T-cell (primary cell): Measurements from ENCODE around the gene GPRC5D. TPM values are rescaled to one million over a fixed set of nuclear protein-coding genes. Genes with fewer than 3 reads are reported as not detected.

ENCODE experiments used
- ATAC-seq, 4 experiments: fragments of 200-7000 bp in 3 of 4; fragments of 150-1000 bp in 1 of 4; cut with Tn5 transposase; replicated peaks in 1 of 4; 1 replicate in 3 of 4; 2 replicates in 1 of 4; pipeline ENCODE4 v1.10.0; 2021; ENCODE audit warnings: moderate library complexity in 3 of 4, mild to moderate bottlenecking in 2 of 4, moderate number of reproducible peaks in 1 of 4
- CTCF ChIA-PET, 2 donors: fragments of 300-600 bp; sonication (Branson Sonifier 250); formaldehyde crosslinking; loops; one replicate each; lab custom pipeline; 2022; ENCODE audit warnings: antibody characterized with exemption in 2 of 2; lab: Charles Lee
- POLR2A ChIA-PET, 2 donors: fragments of 300-600 bp; sonication (Branson Sonifier 250); formaldehyde crosslinking; loops; one replicate each; lab custom pipeline; 2022; ENCODE audit warnings: antibody characterized with exemption in 2 of 2; lab: Charles Lee
- DNase-seq, 35 experiments: peaks; one replicate each; pipeline versions ENCODE4 v3.0.0 to v3.0.0-alpha.2; 2013 to 2023
- H3K27ac ChIP-seq: one replicate; pipeline ENCODE4 v1.5.1; 2013; ENCODE audit warnings: low read length
- H3K27me3 ChIP-seq, 2 experiments: replicated peaks in 1 of 2; 1 replicate in 1 of 2; 2 replicates in 1 of 2; pipeline versions ENCODE4 v1.6.1 to v1.7.0; 2013; ENCODE audit warnings: low read length in 1 of 2, mixed read lengths in 1 of 2; ENCODE audit not compliant: control insufficient read depth in 2 of 2, insufficient read depth in 2 of 2; ENCODE audit errors: extremely low read depth in 1 of 2
- H3K36me3 ChIP-seq, 2 donors: 1 replicate in 1 of 2; 2 replicates in 1 of 2; pipeline versions ENCODE4 v1.6.1 to v1.7.0; 2013; ENCODE audit warnings: low read length in 1 of 2; ENCODE audit not compliant: control insufficient read depth in 2 of 2, insufficient read depth in 1 of 2; ENCODE audit errors: extremely low read depth in 1 of 2
- H3K4me1 ChIP-seq, 2 experiments: 1 replicate in 1 of 2; 2 replicates in 1 of 2; pipeline versions ENCODE4 v1.6.1 to v1.7.0; 2013; ENCODE audit warnings: low read length in 2 of 2, mixed read lengths in 1 of 2; ENCODE audit not compliant: insufficient read depth in 2 of 2, control insufficient read depth in 1 of 2; ENCODE audit errors: extremely low read depth in 1 of 2
- H3K4me3 ChIP-seq, 2 donors: 1 replicate in 1 of 2; 2 replicates in 1 of 2; pipeline versions ENCODE4 v1.5.1 to v1.7.0; 2013; ENCODE audit warnings: mild to moderate bottlenecking in 2 of 2, low read length in 1 of 2, moderate library complexity in 1 of 2; ENCODE audit not compliant: control insufficient read depth in 1 of 2; ENCODE audit errors: extremely low read depth in 1 of 2
- H3K9me3 ChIP-seq: 2 replicates; pipeline ENCODE4 v1.7.0; 2013
- H3K27ac Mint-ChIP-seq, 2 donors: one replicate each; pipeline ENCODE4 v1.8.0; 2020 to 2021; ENCODE audit warnings: mild to moderate bottlenecking in 2 of 2, mixed read lengths in 2 of 2
- H3K27me3 Mint-ChIP-seq, 2 donors: one replicate each; pipeline ENCODE4 v1.8.0; 2021 to 2022; ENCODE audit warnings: mixed read lengths in 2 of 2
- H3K36me3 Mint-ChIP-seq: one replicate; pipeline ENCODE4 v1.8.0; 2021; ENCODE audit warnings: mixed read lengths
- H3K4me1 Mint-ChIP-seq, 3 donors: one replicate each; pipeline ENCODE4 v1.8.0; 2020 to 2022; ENCODE audit warnings: mixed read lengths in 3 of 3, mild to moderate bottlenecking in 1 of 3
- H3K4me3 Mint-ChIP-seq, 3 donors: one replicate each; pipeline ENCODE4 v1.8.0; 2020 to 2022; ENCODE audit warnings: mild to moderate bottlenecking in 3 of 3, mixed read lengths in 3 of 3, moderate library complexity in 3 of 3
- H3K9me3 Mint-ChIP-seq, 3 donors: one replicate each; pipeline ENCODE4 v1.8.0; 2020 to 2022; ENCODE audit warnings: mixed read lengths in 3 of 3
- WGBS: methylation state at CpG from one replicate; pipeline ENCODE4 v1.1.5; 2013; ENCODE audit warnings: missing lambda C conversion rate; ENCODE audit not compliant: insufficient coverage; 5-methylcytosine and 5-hydroxymethylcytosine counted together
- total RNA-seq, 35 experiments: library from RNA in 6 of 35; stranded (reverse) in 6 of 35; fragments of 120-200 nt in 1 of 35; gene quantifications; one replicate each; pipeline versions ENCODE4 v1.2.1 to v1.2.4 and lab custom pipeline; 2013 to 2026

The GPRC5D gene
- total RNA-seq, 5 donors from 2014 or later (not counting 1 experiment from before 2014, with no cell fraction given) = not detected

GRCh38 chr12:12938541-12938940 is 13.4 kb downstream of the GPRC5D start:
- Histone ChIP-seq H3K36me3 (no peaks in the 10 kb centered on the region), H3K27me3 (peaks cover 0 to 3% of the 10 kb centered on the region in 2 experiments), H3K9me3 (no peaks in the 10 kb centered on the region), H3K4me1 (no peaks in the 10 kb centered on the region), H3K4me3 (no peak overlapping the region), H3K27ac (no peak overlapping the region)
- H3K27ac Mint-ChIP-seq = no peak overlapping the region
- WGBS = 86% methylated on average over 4 of the region's 5 CpGs
- ATAC-seq (no peak), DNase-seq (no peak)
- no peak overlapping the region for H3K4me3 Mint-ChIP-seq
- H3K36me3 Mint-ChIP-seq = no peaks in the 10 kb centered on the region
- no peaks in the 10 kb centered on the region for H3K9me3 Mint-ChIP-seq
- CTCF ChIA-PET = no interaction called here
- POLR2A ChIA-PET = no interaction called here
- H3K27me3 Mint-ChIP-seq = peaks cover 0 to 7% of the 10 kb centered on the region in 2 donors
- no peaks in the 10 kb centered on the region for H3K4me1 Mint-ChIP-seq

DNA sequence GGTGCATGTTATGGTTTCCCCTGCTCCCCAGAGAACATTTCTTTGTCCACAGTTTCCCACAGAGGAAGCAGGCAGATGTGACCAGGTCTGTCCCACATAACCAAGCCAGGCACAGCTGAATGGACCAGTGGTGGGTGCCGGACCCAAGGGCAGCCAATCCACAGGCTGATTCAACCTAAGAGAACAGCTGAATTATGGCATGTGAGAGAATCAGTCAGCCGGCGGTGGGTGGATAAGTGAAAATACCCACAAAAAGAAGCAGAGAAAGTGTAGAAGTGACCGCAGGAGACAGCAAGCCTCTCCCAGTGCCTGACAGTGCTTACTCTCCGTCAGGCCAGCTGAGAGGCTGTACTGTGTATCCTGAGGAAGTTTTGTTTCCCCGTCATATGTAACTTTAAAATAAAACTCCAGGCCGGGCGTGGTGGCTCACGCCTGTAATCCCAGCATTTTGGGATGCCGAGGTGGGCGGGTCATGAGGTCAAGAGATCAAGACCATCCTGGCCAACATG is 14.9 kb downstream of the GPRC5D start:
- Histone ChIP-seq H3K27me3 (peaks cover 0 to 3% of the 10 kb centered on the region in 2 experiments), H3K4me1 (no peaks in the 10 kb centered on the region), H3K4me3 (no peak overlapping the region), H3K27ac (no peak overlapping the region), H3K9me3 (no peaks in the 10 kb centered on the region), H3K36me3 (no peaks in the 10 kb centered on the region)
- ChIA-PET CTCF (no interaction called here), POLR2A (no interaction called here)
- Mint-ChIP-seq H3K4me3 (no peak overlapping the region), H3K27me3 (peaks cover 0 to 7% of the 10 kb centered on the region in 2 donors), H3K27ac (no peak overlapping the region), H3K9me3 (no peaks in the 10 kb centered on the region), H3K36me3 (no peaks in the 10 kb centered on the region), H3K4me1 (no peaks in the 10 kb centered on the region)
- DNase-seq = no peak
- ATAC-seq = no peak
- WGBS = 93% methylated on average over 8 of the region's 11 CpGs

DNA sequence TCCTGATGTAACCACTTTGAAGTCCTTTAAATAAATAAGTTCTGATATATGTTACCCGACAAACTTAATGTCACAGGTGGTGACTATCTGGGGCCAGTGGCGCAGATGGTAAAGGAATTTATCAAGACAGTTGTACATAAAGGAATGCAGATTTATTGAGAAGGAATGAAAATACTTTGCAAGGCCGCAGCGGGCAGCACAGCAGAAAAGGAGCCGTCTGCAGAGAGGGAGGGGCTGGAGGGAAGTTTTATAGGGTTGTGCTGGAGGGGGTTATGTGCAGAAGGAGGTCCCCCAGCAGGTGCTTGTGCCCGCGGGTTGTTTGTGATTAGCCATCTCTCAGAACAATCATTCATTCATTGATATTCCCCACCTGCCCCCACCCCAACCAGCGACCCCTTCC is 17.4 kb downstream of the GPRC5D start:
- no peak for ATAC-seq
- no peak for DNase-seq
- ChIA-PET POLR2A (no interaction called here), CTCF (interaction anchor here in 1 of 2 donors (0.6 kb wide), 1 partner anchor 57 kb away, joined by 3 read pairs; no protein-coding TSS in a partner anchor)
- Mint-ChIP-seq H3K27me3 (peaks cover 0 to 7% of the 10 kb centered on the region in 2 donors), H3K36me3 (peaks cover 4% of the 10 kb centered on the region), H3K27ac (no peak overlapping the region), H3K9me3 (no peaks in the 10 kb centered on the region), H3K4me3 (no peak overlapping the region), H3K4me1 (no peaks in the 10 kb centered on the region)
- 91% methylated on average over 4 of the region's 8 CpGs for WGBS
- no peaks in the 10 kb centered on the region for H3K36me3 ChIP-seq
- peaks cover 0 to 3% of the 10 kb centered on the region in 2 experiments for H3K27me3 ChIP-seq
- no peaks in the 10 kb centered on the region for H3K9me3 ChIP-seq
- no peaks in the 10 kb centered on the region for H3K4me1 ChIP-seq
- H3K4me3 ChIP-seq = no peak overlapping the region
- H3K27ac ChIP-seq = no peak overlapping the region

GRCh38 chr12:12933742-12934141 is 18.2 kb downstream of the GPRC5D start:
- peaks cover 4% of the 10 kb centered on the region for H3K36me3 Mint-ChIP-seq
- CTCF ChIA-PET = no interaction called here
- Histone ChIP-seq H3K27ac (no peak overlapping the region), H3K27me3 (peaks cover 0 to 3% of the 10 kb centered on the region in 2 experiments), H3K4me1 (no peaks in the 10 kb centered on the region), H3K9me3 (no peaks in the 10 kb centered on the region), H3K36me3 (no peaks in the 10 kb centered on the region), H3K4me3 (no peak overlapping the region)
- no peaks in the 10 kb centered on the region for H3K9me3 Mint-ChIP-seq
- H3K4me3 Mint-ChIP-seq = no peak overlapping the region
- no peak for ATAC-seq
- POLR2A ChIA-PET = interaction anchor here in 1 of 2 donors (0.7 kb wide), 2 partner anchors 41 to 295 kb away, joined by 3 to 5 read pairs; no protein-coding TSS in a partner anchor
- H3K27ac Mint-ChIP-seq = no peak overlapping the region
- no peaks in the 10 kb centered on the region for H3K4me1 Mint-ChIP-seq
- no peak for DNase-seq
- H3K27me3 Mint-ChIP-seq = peaks cover 0 to 7% of the 10 kb centered on the region in 2 donors
- 85% methylated on average over 3 of the region's 4 CpGs for WGBS

DNA sequence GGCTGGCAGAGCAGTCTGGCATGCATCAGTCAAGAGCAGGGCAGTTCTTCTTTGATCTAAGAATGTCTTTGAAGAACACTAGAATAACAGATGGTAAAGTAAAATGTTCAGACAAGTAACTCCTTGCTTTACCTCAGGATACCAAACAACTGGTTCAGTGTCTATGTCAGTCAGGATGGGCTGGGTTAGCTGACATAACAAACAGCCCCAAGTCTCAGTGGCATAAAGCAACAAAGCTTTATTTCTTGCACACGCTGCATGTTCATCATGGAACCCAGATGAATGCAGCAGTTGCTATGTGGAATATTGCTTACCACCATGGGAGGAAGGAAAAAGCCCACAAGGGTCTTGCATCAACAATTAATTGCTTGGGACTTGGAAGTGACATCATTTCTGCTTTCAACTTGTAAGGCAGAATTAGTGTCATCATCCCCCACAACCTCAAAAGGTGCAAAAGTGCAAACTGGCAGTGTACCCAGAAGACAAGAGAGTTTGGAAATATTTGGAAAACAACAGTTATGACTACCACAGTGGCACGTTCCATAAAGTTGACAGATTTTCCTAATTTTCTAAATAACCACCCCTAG is 21.2 kb downstream of the GPRC5D start:
- Histone ChIP-seq H3K4me3 (no peak overlapping the region), H3K36me3 (no peaks in the 10 kb centered on the region), H3K27me3 (peaks cover 0 to 8% of the 10 kb centered on the region in 2 experiments), H3K9me3 (no peaks in the 10 kb centered on the region), H3K27ac (no peak overlapping the region), H3K4me1 (no peaks in the 10 kb centered on the region)
- 100% methylated on average over 1 of the region's 2 CpGs for WGBS
- Mint-ChIP-seq H3K4me3 (no peak overlapping the region), H3K27ac (no peak overlapping the region), H3K9me3 (no peaks in the 10 kb centered on the region), H3K36me3 (peaks cover 4% of the 10 kb centered on the region), H3K4me1 (no peaks in the 10 kb centered on the region), H3K27me3 (no peaks in the 10 kb centered on the region)
- ChIA-PET POLR2A (interaction anchor here in 1 of 2 donors (0.6 kb wide), 1 partner anchor 514 kb away, joined by 5 read pairs; no protein-coding TSS in a partner anchor), CTCF (interaction anchor here in 1 of 2 donors (0.7 to 1.0 kb wide), 2 partner anchors 13 to 94 kb away, joined by 3 read pairs; no protein-coding TSS in a partner anchor)
- no peak for ATAC-seq
- no peak for DNase-seq

DNA sequence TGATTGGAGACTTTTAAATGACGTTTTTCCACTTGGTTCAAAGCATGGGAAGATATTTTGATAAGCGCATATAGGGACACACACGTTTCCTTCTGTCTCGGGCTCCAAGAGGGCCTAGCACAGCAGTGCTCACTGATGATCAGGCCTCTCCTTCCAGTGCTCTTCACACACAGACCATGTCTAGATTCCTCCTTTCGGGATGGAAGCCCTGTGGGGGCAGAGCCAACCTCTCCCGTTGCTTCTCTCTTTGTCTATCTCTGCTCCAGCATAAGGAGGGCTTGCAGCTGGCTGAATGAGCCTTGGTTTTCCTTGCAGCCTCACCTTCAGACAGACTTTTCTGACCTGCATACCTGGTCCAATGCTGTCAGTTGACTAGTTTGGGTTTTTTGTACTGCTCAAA is 22.3 kb downstream of the GPRC5D start:
- 82% methylated on average over 3 of the region's 6 CpGs for WGBS
- no peaks in the 10 kb centered on the region for H3K9me3 Mint-ChIP-seq
- H3K4me3 Mint-ChIP-seq = no peak overlapping the region
- Histone ChIP-seq H3K4me3 (no peak overlapping the region), H3K27me3 (peaks cover 0 to 8% of the 10 kb centered on the region in 2 experiments), H3K36me3 (no peaks in the 10 kb centered on the region), H3K9me3 (no peaks in the 10 kb centered on the region), H3K27ac (no peak overlapping the region), H3K4me1 (no peaks in the 10 kb centered on the region)
- POLR2A ChIA-PET = no interaction called here
- peaks cover 4% of the 10 kb centered on the region for H3K36me3 Mint-ChIP-seq
- H3K27ac Mint-ChIP-seq = no peak overlapping the region
- no peak for DNase-seq
- CTCF ChIA-PET = interaction anchor here in 1 of 2 donors (1.0 kb wide), 1 partner anchor 12 kb away, joined by 3 read pairs; no protein-coding TSS in a partner anchor
- H3K27me3 Mint-ChIP-seq = peaks cover 0 to 4% of the 10 kb centered on the region in 2 donors
- no peaks in the 10 kb centered on the region for H3K4me1 Mint-ChIP-seq
- no peak for ATAC-seq
